Chondrocyte (in vitro differentiated cells): ENCODE measurements around the gene SLC9A3. TPM values are rescaled to one million over a fixed set of nuclear protein-coding genes. Genes with fewer than 3 reads are reported as not detected.

Experiments used
- DNase-seq: peaks from one replicate; pipeline ENCODE4 v3.0.0; 2021; ENCODE audit warnings: mixed read lengths, low spot score
- H3K27ac Mint-ChIP-seq: one replicate; pipeline ENCODE4 v1.8.0; 2021; ENCODE audit warnings: mild to moderate bottlenecking, moderate library complexity, mixed read lengths; ENCODE audit not compliant: unreplicated experiment
- H3K27me3 Mint-ChIP-seq: 2 replicates; pipeline ENCODE4 v1.8.0; 2021; ENCODE audit warnings: low read depth, mixed read lengths
- H3K36me3 Mint-ChIP-seq: 2 replicates; pipeline ENCODE4 v1.8.0; 2021; ENCODE audit warnings: low read depth, mixed read lengths
- H3K4me1 Mint-ChIP-seq: 2 replicates; pipeline ENCODE4 v1.8.0; 2021; ENCODE audit warnings: low read depth, mild to moderate bottlenecking, mixed read lengths
- H3K4me3 Mint-ChIP-seq: one replicate; pipeline ENCODE4 v1.8.0; 2021; ENCODE audit warnings: mild to moderate bottlenecking, moderate library complexity, mixed read lengths; ENCODE audit not compliant: unreplicated experiment
- H3K9me3 Mint-ChIP-seq: 2 replicates; pipeline ENCODE4 v1.8.0; 2021; ENCODE audit warnings: low read depth, mixed read lengths
- CTCF ChIP-seq: fragments of 200-600 bp; sonication (generic); IDR thresholded peaks from 2 replicates; pipeline ENCODE4 v1.5.0; 2021; ENCODE audit warnings: antibody characterized with exemption, mild to moderate bottlenecking, moderate library complexity
- total RNA-seq: library from RNA; stranded (reverse); gene quantifications from 3 replicates; pipeline ENCODE4 v1.2.1, GENCODE V29; 2021

Gene SLC9A3
- total RNA-seq, 1 donor from 2014 or later, result 0.95 TPM

DNA sequence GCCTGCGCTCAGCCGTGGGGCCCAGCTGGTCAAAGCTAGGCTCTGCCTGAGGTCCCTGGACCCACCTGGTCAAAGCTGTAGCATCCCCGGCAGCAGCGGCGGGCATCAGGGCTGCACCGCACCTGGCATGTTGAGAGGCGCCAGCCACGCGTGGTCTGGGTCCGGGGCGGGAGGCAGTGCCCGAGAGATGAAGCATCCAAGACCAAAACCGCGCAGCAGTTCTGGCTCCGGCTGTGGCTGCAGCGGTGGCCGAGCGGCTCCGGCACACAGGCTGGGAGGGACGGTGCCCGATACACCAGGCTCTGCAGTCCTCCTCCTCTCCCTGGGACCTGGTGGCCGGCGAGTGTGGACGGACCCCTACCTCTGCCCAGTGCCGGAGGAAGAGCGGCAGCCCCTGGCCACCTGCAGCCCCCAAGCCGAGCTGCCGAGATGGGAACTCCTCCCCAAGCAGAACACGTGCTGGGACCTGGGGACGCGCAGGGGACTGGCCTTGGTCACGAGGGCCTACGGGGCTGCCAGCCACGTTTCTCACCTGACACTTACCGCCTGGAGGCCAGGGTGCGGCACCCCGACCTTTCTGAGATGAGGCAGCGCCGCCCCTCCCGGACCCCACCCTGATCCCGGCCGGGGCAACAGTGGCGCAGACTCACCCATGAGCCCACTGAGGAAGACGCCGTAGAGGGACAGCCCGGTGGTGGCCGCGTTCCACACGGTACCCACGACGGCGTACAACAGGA is 33.0 kb downstream of the SLC9A3 start:
- no peak for DNase-seq
- TF ChIP-seq CTCF, result no peak
- peaks cover 7% of the 10 kb centered on the region for H3K27me3 Mint-ChIP-seq
- no peaks in the 10 kb centered on the region for H3K4me1 Mint-ChIP-seq
- H3K4me3 Mint-ChIP-seq, result no peak overlapping the region
- no peaks in the 10 kb centered on the region for H3K36me3 Mint-ChIP-seq
- no peaks in the 10 kb centered on the region for H3K9me3 Mint-ChIP-seq
- no peak overlapping the region for H3K27ac Mint-ChIP-seq

DNA sequence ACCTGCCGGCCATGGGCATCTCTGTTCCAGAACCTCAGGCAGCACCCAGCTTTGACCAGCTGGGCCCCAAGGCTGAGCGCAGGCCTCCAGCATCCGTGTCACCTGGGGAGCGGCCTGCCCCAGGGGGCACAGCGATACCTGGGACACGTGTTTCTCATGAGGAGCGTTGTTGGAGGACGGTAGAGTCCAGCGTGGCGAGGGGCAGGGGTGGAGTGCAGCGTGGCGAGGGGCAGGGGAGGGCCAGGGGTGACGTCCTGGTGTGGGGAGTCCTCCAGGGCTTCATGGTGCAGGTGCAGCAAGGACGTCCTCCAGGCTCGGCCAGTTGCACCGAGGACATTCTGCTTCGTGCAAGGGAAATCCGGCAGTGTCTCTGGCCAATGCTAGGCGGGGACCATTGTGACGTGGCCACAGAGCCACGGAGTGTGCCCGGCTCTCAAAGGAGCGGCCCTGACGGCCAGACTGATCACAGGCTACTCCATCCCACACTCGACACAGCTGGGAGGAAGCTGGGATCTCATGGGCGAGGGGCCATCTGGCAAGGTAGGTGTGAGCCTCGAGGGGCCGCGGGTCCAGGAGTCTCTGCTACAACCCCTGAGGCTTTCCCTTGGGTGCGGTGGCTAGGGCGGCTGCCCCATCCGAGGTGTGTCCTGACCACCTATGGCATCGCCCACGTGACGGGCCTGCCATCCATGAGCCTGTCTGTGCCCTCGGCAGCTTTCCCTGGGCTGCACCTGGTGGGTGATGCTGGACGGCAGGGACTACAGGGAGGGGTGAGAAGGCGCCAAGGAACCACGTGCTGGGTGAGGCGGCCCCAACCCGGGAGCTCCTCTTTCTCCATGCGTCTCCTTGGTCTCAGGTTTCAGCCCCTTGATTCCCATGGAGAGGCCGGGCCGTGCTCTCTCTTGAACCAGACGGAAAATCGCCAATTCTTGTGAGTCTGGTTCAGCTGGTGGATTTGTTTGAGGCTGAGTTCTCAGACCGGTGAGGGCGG is 33.8 kb downstream of the SLC9A3 start:
- Mint-ChIP-seq H3K9me3 (no peaks in the 10 kb centered on the region), H3K27ac (no peak overlapping the region), H3K27me3 (peaks cover 2% of the 10 kb centered on the region), H3K4me1 (no peaks in the 10 kb centered on the region), H3K36me3 (no peaks in the 10 kb centered on the region), H3K4me3 (no peak overlapping the region)
- no peak for DNase-seq
- no peak for TF ChIP-seq CTCF

DNA sequence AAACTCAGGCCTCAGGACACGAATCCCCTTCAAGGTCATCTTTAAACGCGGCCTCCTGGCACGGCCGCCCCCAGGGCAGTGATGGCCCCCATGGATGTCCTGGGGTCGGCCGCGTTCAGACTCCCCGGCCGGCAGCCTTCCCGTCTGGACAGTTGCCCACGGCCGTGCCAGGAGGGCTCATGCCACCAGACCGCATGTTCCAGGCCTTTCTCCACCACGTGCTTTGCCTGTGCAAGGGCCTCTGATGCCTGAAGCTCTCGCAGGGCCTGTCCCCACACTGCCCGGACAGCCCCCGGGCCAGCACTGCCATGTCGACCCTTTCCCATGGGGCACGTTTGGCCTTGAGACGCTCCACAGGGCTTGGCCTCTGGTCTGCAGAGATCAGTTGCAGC is 34.6 kb downstream of the SLC9A3 start:
- Mint-ChIP-seq H3K4me3 (no peak overlapping the region), H3K9me3 (no peaks in the 10 kb centered on the region), H3K36me3 (no peaks in the 10 kb centered on the region), H3K27me3 (peaks cover 2% of the 10 kb centered on the region), H3K4me1 (no peaks in the 10 kb centered on the region), H3K27ac (no peak overlapping the region)
- no peak for DNase-seq
- TF ChIP-seq CTCF, result no peak

- Mint-ChIP-seq H3K4me1 (no peaks in the 10 kb centered on the region), H3K9me3 (no peaks in the 10 kb centered on the region), H3K27ac (no peak overlapping the region), H3K27me3 (peaks cover 2% of the 10 kb centered on the region), H3K36me3 (no peaks in the 10 kb centered on the region), H3K4me3 (no peak overlapping the region)
- no peak for TF ChIP-seq CTCF
- DNase-seq, result no peak
These were observed 35.2 kb downstream of the SLC9A3 start for GRCh38 chr5:488744-489688.
